Stimulated activated CD8-positive, alpha-beta memory T cell treated with anti-CD3 and anti-CD28 coated beads, Interleukin-4, amount 100 ng/mL, for 1 hour (primary cell): ENCODE measurements around the gene EXOC4.

Source experiments
- DNase-seq, 2 donors: peaks; one replicate each; pipeline ENCODE4 v3.0.0-alpha.2; 2020; ENCODE audit warnings: low read depth in 2 of 2, low spot score in 1 of 2

Gene EXOC4

DNA sequence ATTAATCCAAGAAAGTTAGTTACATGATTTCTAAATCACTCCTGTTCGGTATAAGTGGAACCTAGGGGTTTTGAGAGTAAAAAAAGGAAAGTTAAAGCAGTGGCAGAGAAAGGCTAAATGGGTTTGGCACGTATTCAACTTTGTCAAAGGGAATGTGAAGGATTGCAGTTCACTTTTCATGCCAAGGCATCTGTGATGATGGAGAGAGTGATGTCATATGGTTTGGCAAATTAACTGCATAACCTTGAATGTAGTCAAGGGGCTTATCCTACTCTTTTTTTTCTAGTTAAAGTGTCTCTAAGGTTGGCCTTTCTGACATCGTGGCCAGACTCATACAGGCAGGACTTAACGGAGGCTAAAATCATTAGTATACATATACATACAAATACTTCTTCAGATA, 277.8 kb downstream of the EXOC4 start:
- no peak for DNase-seq

DNA sequence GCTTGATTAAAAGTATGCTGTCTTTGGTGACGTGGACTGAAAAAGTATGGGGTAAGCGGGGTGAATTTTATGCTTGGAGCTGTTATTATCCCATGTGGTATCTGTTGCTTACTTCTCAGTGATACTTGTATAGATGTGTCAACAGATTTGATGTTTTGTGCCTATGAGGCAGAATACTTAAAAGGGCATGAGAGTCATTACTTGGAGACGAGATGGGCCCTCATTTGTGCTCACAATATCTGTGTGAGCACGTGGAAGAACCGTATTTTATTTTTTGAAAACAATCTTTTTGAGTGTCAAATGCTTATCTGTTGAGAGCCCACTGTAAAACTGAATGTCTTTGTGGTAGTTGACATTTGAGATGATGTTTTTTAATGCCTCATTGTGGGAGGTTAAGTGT, 281.9 kb downstream of the EXOC4 start:
- DNase-seq, result no peak

DNA sequence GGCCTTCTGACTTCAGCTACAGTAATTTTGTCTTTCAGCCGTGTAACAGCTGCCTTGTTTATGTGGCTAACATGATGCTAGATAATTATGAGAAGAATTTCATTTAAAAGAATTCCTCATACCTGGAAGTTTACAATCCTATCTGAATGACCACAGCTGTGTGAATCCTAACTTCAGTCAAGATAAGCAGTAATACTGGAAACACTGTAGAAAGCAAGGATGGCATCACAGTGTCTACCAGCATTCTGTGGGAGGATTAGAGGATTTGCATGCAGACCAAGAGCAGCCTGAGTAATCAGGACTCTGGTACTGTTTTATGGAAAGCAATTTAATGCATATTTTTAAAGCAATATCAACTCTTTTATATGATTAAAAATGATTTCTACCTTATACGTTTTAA, 282.4 kb downstream of the EXOC4 start:
- DNase-seq, result no peak

DNA sequence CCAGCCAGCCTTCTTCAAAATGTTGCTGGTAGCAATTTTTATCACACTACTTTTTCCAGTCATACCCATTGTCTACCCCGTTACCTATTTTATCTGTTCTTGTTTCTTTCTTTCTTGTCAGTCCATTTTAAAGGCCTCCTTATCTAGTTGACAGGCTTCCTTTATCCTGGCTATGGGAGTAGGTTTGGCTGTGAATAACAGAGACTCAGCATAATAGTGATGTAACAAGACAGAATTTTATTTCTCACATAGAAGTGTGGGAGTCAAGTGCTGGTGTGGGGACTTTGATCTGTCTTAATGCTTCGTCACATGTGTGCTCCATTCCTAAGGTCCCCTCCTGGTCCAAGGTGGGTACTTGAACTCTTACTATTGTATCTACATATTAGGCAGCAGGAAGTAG, 283.6 kb downstream of the EXOC4 start:
- no peak for DNase-seq

DNA sequence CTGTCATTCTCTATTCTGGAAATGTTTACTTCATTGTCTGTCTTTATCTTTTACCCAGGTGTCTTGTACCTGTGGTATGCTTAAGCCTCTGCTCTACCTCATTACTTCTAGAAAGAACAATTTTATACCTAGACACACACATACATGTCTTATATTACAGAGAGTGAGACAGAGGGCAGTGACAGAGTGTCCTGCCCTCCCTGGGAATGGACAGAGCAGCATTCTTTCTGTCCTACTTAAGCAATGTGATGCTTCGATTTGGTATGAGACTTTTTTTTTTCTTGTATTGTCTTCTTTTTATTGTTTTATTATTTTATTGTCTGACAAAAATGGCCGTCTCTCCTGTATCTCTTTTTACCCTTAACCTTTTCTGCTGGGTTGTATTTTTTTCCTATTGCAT, 286.1 kb downstream of the EXOC4 start:
- DNase-seq, result no peak

DNA sequence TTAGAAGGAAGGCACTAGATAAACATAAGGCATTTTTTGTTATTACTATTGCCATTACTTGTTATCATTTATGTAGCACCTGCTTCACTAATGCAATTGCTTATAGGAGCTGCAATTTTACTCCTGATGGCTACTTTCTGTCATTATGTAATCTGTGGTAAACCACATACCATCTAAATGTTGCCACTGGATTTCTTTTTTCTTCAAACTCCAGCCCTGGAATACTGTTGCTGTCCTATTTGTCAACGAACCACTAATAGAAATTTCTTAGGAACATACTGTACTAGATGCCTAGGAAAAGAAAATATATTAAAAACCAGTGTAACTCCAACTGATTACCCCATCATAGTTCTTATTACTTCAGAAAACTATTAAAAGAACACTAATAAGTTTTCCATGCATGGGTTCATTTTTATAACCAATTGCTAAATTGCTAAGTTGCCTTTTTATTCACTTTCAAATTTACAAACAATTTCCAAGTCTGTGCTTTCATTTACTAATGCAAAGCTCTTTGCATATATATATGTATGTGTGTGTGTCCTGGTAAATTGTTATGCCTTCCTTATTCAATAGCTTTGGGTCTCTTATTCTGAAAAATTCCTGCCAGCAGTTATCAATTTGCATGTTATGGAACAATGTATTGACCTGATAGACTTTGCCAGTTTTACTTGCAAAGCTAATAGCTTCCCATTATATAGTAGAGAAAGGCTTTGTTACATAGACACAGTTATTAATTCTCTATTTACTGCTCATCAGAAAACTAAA, 287.4 kb downstream of the EXOC4 start:
- DNase-seq, result no peak

DNA sequence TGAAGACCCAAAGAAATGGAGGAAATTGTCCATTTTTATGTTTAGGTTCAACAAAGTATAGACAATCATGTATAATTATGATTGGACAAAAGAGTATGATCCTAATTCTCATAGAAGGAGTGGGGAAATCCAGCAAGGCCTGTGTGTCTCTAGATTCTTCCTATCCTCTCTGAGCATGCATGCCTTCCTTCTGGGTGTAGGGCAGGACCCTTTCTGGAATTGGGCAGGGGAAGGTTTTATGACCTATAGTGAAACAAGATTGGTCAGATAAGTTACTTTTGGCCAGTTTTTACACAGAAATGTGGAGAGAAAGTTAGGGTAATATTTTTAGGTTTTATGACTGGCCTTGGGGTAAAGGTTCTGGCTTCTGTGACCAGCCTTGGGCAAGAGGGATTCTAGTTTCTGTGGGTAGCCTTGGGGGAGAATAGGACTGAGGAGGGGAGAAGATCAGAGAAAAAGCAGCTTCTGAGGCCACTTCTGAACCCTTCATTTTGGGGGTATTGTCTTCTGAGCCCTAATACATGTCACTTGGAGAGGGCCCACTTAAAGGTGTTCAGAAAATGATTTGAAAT, 289.4 kb downstream of the EXOC4 start:
- no peak for DNase-seq

DNA sequence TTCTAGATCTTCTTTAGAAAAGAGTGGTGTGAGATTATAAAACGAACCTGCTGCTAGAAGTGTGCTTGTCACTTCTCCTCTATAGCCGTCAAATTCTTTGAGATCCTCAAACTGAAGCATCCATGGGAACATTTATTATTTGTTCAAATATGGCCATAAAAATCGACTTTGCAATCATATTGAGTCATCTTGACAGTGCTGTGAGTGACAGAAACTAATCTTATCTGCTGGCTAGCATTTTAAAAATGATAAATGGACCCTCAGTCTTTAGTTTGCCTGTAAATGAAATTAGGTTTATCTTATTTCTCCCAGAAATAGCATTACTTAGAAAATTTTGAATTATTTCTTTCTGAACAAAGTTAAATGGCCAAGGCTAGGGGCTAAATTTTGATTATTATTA, 290.8 kb downstream of the EXOC4 start:
- no peak for DNase-seq

DNA sequence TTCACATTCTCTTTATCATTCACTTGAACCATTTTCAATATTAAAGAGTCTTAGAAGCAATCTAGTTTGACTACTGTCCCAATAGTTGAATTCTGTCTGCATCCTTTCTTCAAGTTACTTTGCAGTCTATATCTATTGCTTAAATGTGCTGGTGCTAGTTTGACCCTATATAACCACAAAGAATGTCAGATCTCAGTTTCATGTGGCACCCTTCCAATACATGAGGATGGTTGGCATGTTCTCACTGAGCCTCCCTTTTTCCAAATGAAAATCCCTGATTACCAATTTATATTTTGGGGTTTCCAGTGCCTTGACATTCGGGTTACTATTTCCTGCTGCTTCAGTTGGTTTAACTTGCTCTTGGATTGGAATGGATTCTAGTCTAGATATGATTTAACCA, 292.7 kb downstream of the EXOC4 start:
- DNase-seq, result no peak

DNA sequence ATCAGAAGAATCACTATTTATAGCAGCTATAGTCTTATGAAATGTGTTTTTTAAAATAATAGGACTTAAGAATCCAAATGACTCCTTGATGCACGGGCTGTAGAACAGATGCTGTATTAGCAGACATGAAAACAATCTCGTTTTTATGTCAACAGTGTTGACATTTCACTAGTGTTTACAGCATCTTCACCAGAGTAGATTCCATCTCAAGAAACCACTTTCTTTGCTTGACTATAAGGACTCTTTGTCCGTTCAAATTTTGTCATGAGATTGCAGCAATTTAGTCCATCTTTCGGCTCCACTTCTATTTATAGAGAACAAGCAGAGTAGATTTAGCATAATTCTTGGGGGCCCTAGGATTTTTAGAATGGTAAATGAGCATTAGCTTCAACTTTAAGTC, 295.1 kb downstream of the EXOC4 start:
- DNase-seq, result no peak

DNA sequence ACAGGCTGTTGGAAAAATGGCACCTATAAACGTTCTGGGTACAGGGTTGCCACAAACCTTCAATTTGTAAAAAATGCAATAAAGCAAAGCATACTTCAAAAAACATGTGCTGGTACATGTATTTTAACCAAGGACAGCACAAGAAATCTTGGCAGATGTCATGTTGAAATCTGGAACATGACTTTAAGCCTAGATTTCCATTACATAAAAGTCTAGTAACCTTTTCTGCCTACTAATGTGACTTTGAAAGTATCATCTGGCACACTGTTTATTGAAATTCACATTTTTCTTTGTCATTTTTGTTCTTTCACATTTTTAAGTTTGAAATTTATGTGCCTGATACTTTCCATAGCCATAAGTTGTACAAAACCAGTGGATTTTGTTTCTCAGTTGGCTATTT, 296.8 kb downstream of the EXOC4 start:
- no peak for DNase-seq

DNA sequence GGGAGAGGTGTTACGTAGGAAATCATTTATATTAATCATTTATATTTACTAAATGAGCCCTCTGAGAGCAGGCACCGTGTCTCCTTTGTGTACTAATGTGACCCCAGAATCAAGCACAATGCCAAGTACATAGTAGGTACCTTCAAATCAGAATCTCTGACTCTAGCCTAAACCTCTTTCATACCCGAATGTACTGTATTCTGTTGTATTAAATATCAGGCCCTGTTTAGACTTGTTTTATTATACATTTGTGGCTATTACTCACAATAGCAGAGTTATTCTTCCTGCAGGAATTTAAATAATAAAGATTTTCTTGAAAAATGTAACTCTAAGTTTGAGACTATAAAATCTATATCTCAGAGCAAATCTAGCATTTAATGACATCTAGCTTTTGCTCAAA, 297.3 kb downstream of the EXOC4 start:
- DNase-seq, result no peak

DNA sequence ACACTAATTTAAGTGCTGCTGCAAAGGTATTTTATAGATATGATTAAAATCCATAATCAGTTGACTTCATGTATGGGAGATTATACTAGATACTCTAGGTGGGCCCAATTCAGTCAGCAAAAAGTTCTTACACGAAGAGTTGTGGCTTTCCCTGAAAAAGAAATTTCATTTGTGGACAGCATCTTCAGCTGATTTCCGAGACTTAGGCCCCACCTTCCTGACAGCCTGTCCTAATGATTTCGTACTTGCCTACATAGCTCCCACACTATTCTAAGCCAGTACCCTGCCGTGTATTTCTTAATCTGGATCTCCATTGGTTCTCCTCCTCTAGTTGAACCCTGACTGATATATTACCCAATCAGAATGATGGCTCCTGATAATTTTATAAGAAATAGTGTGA, 297.9 kb downstream of the EXOC4 start:
- DNase-seq, result no peak

DNA sequence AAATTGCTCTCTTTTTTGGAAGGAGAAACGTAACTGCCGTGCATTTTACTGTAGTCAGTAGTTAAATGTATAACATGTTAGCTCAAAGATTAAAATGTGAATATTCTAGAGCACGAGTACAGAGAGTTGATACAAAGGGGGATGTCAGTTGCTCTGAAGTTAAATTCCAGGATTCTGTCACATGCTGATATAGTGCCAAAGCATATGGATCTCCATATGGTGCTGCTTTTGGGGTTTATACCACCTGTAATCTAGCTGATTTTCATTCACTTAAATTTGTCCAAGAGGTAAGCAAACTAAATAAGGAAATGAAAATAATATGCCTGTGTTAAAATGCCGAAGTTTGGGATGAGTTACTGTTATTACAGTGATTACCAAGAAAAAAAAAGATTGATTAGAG, 298.6 kb downstream of the EXOC4 start:
- no peak for DNase-seq

DNA sequence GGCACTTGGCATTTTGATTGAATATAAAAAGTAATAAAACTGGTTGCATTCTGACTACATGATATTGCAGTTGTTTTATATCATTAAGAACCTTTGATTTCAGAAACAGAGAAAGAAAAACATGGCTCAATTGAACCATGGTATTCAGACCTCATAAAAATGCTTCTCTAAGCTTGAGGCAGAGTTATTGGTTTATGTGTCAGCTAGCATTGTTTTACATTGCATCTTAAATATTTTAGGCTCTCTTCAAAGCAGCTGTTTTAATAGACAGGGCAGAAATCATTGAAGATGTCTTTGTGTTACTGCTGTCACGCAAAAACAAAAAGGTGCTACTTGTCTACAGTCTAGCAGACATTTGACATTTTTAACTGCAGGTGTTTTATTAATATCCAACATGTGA, 299.2 kb downstream of the EXOC4 start:
- DNase-seq, result no peak

DNA sequence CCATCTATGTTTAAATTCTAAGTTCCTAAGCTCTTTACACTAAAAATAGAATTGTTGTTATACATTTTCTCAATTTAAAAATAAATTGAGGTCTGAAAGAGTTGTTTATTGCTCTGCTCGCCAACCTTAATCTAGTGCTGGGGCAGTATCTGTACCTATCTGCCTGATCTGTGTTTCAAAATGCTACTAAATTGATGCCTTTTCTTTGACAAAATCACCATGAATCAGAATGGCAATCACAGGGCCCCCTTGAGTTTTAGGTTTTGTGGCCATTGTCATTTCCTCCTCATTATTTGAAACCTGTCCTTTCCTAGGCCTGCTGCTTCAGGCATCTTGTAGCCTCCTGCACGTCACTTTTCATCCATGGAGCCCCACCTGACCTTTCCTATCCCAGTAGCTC, 301.5 kb downstream of the EXOC4 start:
- no peak for DNase-seq

DNA sequence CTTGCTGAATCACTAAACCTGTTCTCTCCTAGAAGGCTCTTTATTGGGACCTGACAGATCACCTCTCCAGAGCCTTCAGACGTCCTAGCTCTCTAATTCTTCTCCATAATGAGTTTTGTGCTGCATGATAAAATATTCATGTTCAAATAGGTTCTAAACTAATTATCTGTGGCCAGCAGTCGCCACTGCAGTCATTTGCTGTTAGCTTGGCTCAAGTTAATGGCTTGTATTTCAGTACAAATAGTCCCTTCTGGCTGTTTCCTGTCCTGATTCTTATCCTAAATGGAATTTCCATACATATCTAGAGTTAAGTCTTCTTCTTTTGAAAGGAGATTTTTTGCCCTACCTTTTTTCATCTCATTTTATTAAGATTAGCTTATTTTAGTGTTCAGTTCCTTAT, 303.2 kb downstream of the EXOC4 start:
- no peak for DNase-seq

DNA sequence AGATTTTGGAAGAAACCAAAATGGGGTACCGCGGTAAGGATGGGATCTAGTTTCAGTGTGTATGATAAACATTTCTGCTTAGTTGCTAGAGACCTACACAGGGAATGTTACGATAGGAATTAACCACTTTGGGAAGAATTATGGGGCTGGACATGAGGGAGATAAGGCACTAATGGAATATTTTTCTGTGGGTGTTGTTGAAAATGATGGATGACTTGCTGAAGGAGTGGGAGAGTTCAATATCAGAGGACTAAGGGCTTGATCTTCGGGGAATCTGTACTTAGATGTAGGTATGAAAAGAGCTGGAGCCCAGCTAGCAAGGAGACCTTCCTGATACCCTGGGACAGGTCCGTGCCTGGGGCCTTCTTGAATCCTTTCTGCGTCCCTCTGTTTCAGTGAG, 303.7 kb downstream of the EXOC4 start:
- no peak for DNase-seq

DNA sequence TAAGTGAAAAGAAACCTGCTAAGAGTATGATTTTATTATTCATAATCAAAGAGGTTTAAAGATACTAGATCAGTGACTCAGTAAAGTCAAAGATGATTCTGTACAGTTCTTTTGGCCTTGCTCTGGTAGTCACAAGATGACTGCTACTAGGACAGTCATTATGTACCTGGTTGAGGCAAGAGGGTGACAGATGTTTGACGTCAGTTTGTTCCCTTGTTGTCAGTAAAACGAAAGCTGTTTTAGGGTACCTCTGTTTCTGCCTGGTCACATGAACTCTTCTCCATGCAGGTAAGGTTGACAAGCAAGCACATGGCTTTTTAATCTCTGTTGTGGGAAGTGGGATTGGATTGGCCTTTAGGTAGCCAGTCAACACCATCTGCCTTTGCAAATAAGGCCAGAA, 308.0 kb downstream of the EXOC4 start:
- DNase-seq, result no peak

DNA sequence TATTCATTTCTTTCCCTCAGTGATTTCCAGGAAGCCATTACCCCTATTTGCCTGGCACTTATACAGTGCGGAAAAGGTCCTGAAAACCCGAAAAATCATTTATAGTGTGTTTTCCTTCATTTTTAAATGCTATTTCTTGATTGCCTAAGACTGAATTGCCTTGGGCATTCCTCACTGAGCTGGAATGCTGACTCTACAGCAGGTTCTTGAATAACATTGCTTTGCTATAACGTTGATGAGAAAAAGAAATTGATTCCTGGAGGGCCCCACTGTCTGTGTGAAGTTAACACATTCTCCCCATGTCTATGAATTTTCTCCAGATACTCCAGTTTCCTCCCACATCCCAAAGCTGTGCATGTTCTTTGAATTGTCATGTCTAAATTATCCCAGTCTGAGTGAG, 308.5 kb downstream of the EXOC4 start:
- DNase-seq, result no peak

DNA sequence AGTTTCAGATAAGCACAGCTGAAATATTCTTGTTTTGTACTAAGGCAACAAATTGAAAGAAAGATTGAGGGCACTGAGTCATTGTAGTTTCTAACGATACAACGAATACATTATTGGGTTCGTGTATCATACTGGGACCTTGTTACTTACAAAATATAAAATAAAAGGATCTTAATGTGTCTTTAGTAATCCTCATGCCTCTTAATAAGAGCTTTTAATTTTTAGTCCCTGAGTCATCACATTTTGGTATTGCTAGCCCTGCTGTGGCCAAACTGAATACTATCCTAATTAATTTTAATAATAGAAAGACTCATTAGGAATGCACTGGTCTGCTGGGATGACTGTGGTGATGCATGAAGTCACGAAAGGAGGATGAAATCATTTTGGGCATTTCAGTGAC, 309.7 kb downstream of the EXOC4 start:
- DNase-seq, result no peak

DNA sequence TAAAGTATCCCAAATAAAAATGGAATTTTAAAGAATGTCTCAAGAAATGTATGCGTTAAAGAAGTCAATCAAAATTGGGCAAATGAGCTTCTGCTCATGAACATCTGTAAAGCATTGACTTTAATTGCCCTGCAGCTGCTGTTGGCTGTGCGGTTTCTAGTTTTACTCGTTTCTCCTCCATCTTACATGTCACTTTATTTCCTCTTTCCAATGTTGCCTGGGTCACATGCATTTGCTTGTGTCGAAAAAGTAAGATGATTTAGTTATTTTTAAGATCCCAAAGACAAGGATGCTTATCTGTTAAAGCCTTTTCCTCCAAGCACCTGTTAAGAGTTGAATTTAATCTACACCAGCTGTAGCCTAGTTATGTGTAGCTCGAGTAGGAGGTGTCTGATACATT, 310.4 kb downstream of the EXOC4 start:
- DNase-seq, result no peak

DNA sequence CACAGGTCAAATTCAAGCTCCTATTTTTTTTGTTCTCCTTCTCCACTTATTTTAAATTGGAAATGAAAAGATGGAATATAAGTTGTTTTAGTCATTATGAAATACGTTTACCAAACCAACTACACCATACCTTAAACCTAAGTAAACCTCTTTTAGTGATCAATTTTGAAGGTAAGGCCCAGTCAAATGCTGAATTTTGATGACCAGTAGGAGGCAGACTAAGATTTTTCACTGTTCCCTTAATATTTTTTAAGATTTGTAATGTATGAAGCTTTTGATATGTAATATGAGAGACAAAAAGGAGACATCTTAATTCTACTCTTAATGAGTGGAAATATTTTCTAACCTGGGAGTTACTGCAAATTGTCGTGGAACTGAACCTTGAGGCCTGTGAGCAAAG, 311.6 kb downstream of the EXOC4 start:
- no peak for DNase-seq
